ENCODE results near the gene ITGA7. TPM values are rescaled to one million over a fixed set of nuclear protein-coding genes. Genes with fewer than 3 reads are reported as not detected.

Gene ITGA7
- total RNA-seq, 4 donors from 2014 or later = 9.5 to 20.6 (median 15.8) TPM

DNA sequence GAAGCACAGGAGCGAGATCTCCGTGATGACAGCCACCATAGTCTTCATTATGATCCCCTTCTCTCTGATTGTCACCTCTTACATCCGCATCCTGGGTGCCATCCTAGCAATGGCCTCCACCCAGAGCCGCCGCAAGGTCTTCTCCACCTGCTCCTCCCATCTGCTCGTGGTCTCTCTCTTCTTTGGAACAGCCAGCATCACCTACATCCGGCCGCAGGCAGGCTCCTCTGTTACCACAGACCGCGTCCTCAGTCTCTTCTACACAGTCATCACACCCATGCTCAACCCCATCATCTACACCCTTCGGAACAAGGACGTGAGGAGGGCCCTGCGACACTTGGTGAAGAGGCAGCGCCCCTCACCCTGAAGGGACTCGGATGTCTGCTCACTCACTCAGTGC lies 70.2 kb downstream of the ITGA7 start:
- Histone ChIP-seq H3K4me3 (no peak overlapping the region), H3K9me3 (no peaks in the 10 kb centered on the region), H3K4me1 (no peaks in the 10 kb centered on the region), H3K27ac (no peak overlapping the region), H3K27me3 (peaks cover 3% of the 10 kb centered on the region), H3K36me3 (no peaks in the 10 kb centered on the region)
- no peak for DNase-seq (ENCODE audit: low spot score in 2 of 2)
- WGBS = 92% methylated on average over 15 of the region's 15 CpGs
- TF ChIP-seq POLR2AphosphoS5 (IDR thresholded peaks at IDR 0.05) (no peak), EP300 (IDR thresholded peaks at IDR 0.05) (no peak), POLR2A (IDR thresholded peaks at IDR 0.05) (no peak)
- TF ChIP-seq, protein P1, sequence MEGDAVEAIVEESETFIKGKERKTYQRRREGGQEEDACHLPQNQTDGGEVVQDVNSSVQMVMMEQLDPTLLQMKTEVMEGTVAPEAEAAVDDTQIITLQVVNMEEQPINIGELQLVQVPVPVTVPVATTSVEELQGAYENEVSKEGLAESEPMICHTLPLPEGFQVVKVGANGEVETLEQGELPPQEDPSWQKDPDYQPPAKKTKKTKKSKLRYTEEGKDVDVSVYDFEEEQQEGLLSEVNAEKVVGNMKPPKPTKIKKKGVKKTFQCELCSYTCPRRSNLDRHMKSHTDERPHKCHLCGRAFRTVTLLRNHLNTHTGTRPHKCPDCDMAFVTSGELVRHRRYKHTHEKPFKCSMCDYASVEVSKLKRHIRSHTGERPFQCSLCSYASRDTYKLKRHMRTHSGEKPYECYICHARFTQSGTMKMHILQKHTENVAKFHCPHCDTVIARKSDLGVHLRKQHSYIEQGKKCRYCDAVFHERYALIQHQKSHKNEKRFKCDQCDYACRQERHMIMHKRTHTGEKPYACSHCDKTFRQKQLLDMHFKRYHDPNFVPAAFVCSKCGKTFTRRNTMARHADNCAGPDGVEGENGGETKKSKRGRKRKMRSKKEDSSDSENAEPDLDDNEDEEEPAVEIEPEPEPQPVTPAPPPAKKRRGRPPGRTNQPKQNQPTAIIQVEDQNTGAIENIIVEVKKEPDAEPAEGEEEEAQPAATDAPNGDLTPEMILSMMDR (IDR thresholded peaks at IDR 0.05) = no peak

DNA sequence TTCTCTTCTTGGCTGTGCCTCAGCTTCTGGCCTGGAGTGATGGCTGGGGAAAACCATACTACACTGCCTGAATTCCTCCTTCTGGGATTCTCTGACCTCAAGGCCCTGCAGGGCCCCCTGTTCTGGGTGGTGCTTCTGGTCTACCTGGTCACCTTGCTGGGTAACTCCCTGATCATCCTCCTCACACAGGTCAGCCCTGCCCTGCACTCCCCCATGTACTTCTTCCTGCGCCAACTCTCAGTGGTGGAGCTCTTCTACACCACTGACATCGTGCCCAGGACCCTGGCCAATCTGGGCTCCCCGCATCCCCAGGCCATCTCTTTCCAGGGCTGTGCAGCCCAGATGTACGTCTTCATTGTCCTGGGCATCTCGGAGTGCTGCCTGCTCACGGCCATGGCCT lies 70.9 kb downstream of the ITGA7 start, which contains the start of gene OR10P1:
Gene OR10P1, plus strand, starts transcription at position 40 of the 400 bp plus-strand sequence. Its CDS starts 0 bp downstream, at position 40.
- WGBS = 95% methylated on average over 6 of the region's 6 CpGs
- Histone ChIP-seq H3K4me1 (no peaks in the 10 kb centered on the region), H3K4me3 (no peak within 1 kb of the TSS), H3K9me3 (no peaks in the 10 kb centered on the region), H3K27me3 (peaks cover 3% of the 10 kb centered on the region), H3K36me3 (no peaks in the 10 kb centered on the region), H3K27ac (no peak within 1 kb of the TSS)
- TF ChIP-seq, protein P1 (IDR thresholded peaks at IDR 0.05) = no peak
- TF ChIP-seq POLR2A (IDR thresholded peaks at IDR 0.05) = no peak
- TF ChIP-seq EP300 (IDR thresholded peaks at IDR 0.05) = no peak
- TF ChIP-seq POLR2AphosphoS5 (IDR thresholded peaks at IDR 0.05) = no peak
- DNase-seq (ENCODE audit: low spot score in 2 of 2) = no peak

DNA sequence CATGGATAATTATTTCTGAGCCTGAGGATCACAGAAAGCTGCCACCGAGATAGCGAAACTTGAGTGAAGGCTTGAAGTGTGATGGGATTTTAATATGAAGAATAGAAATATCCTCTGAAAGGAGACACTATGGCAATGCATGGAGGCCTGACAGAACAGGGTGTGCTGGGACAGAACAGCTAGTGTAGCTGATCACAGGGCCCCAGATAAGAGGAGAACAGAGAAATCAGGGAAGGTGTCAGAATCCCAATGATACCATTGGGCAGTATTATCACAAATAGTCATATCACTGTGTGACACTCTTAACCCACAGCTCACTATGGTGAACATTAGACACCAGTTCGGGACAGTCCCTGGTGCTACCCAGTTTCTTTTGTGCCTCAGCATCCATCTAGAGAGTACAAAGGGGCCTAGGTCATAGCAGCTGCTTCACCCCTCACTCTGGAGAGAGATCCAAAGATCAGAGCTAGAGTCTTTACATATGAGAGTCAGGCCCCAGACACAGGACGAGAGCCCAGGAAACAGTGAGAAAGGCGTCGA lies 71.5 kb downstream of the ITGA7 start:
- TF ChIP-seq EP300 (IDR thresholded peaks at IDR 0.05) = no peak
- no peak for TF ChIP-seq POLR2A (IDR thresholded peaks at IDR 0.05)
- no peak for TF ChIP-seq POLR2AphosphoS5 (IDR thresholded peaks at IDR 0.05)
- TF ChIP-seq, protein P1 (IDR thresholded peaks at IDR 0.05) = no peak
- no peaks in the 10 kb centered on the region for H3K9me3 ChIP-seq
- H3K36me3 ChIP-seq = no peaks in the 10 kb centered on the region
- H3K4me1 ChIP-seq = no peaks in the 10 kb centered on the region
- 90% methylated on average over 6 of the region's 6 CpGs for WGBS
- no peak overlapping the region for H3K27ac ChIP-seq
- no peak overlapping the region for H3K4me3 ChIP-seq
- peaks cover 3% of the 10 kb centered on the region for H3K27me3 ChIP-seq
- no peak for DNase-seq (ENCODE audit: low spot score in 2 of 2)

Other genes starting within 250 kb of the ITGA7 start
- gene OR6C70, start 237.8 kb downstream of the ITGA7 start, total RNA-seq = not detected
- not detected for gene OR6C68, start 215.5 kb downstream of the ITGA7 start, total RNA-seq
- gene OR6C4, start 158.3 kb downstream of the ITGA7 start, total RNA-seq = not detected
- not detected for gene OR2AP1, start 135.4 kb downstream of the ITGA7 start, total RNA-seq
- not detected for gene OR10P1, start 71.0 kb downstream of the ITGA7 start, total RNA-seq
- gene BLOC1S1, start 8.1 kb upstream of the ITGA7 start, total RNA-seq = 100 to 1,000 TPM in 3 of 4 donors, 10 to 100 TPM in 1; 92.7 to 166 (median 139) TPM
- gene RDH5, start 12.5 kb upstream of the ITGA7 start, total RNA-seq = 10 to 100 TPM in 2 of 4 donors, 1 to 10 TPM in 2; 5.7 to 15.3 (median 9.5) TPM
- gene CD63, start 21.1 kb upstream of the ITGA7 start, total RNA-seq = 100 to 1,000 TPM; 176 to 303 (median 193) TPM
- 1 to 10 TPM in 3 of 4 donors, under 1 TPM in 1; 0.68 to 3.8 (median 2.0) TPM for gene GDF11, start 35.2 kb upstream of the ITGA7 start, total RNA-seq
- 10 to 100 TPM; 32.0 to 45.8 (median 40.1) TPM for gene SARNP, start 109.8 kb upstream of the ITGA7 start, total RNA-seq
- gene ORMDL2, start 110.1 kb upstream of the ITGA7 start, total RNA-seq = 10 to 100 TPM in 3 of 4 donors, 1 to 10 TPM in 1; 8.6 to 22.8 (median 18.2) TPM
- gene DNAJC14, start 121.7 kb upstream of the ITGA7 start, total RNA-seq = 10 to 100 TPM; 29.8 to 38.2 (median 36.2) TPM
- 10 to 100 TPM in 1 of 4 donors, 1 to 10 TPM in 3; 4.2 to 10.5 (median 5.5) TPM for gene MMP19, start 135.0 kb upstream of the ITGA7 start, total RNA-seq
- 10 to 100 TPM; 32.0 to 41.8 (median 37.4) TPM for gene PYM1, start 220.0 kb upstream of the ITGA7 start, total RNA-seq
- gene DGKA, start 223.3 kb upstream of the ITGA7 start, total RNA-seq = 100 to 1,000 TPM; 185 to 556 (median 198) TPM